NT2/D1 (cell line): Measurements from ENCODE around the gene AGO4.

ENCODE experiments used
- SUZ12 ChIP-seq: IDR thresholded peaks from 2 replicates; pipeline ENCODE4 v1.6.1; 2011; ENCODE audit not compliant: insufficient read length, insufficient read depth; ENCODE audit errors: extremely low read depth
- YY1 ChIP-seq: IDR thresholded peaks from 2 replicates; pipeline ENCODE4 v1.6.1; 2011; ENCODE audit not compliant: insufficient read length, insufficient read depth

DNA sequence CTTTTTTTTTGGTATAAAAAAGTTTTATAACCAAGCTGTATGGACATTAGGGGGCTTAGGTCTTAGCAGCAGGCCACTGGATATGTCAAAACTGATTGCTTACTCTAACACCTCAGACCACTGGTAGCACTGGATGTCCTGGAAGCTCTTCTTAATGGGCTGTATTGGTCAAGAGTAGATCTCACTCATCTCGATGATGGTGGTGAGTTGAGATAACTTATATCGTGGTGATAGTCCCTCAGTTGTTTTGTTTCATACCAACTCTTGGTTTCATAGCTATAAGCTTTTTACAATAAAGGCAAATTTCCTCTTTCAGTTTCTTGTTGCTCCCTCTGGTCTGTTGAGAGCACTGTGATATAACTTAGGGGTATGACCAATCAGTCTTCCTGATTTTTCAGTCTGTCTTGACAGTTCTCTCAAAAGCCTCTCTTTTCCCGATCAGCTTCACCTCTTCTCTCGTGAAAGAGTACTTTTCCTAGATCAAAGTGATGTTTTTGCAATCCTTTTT, 65.5 kb downstream of the AGO4 start:
- TF ChIP-seq SUZ12 (no peak), YY1 (no peak)
